ENCODE measurements around the gene CD151.

The CD151 gene

GRCh38 chr11:858053-858761 lies 25.5 kb downstream of the CD151 start:
- no peak for DNase-seq (ENCODE audit: low spot score)

GRCh38 chr11:858762-859339 lies 26.1 kb downstream of the CD151 start:
- DNase-seq (ENCODE audit: low spot score), result no peak

- DNase-seq (ENCODE audit: low spot score), result peak; percentile 93
Observed at GRCh38 chr11:859394-860131, 26.8 kb downstream of the CD151 start.

GRCh38 chr11:860234-861104 lies 27.7 kb downstream of the CD151 start:
- DNase-seq (ENCODE audit: low spot score), result no peak

GRCh38 chr11:861105-861479 lies 28.3 kb downstream of the CD151 start:
- no peak for DNase-seq (ENCODE audit: low spot score)

- DNase-seq (ENCODE audit: low spot score), result no peak
Observed at GRCh38 chr11:862081-862661, 29.4 kb downstream of the CD151 start.

- no peak for DNase-seq (ENCODE audit: low spot score)
Observed at GRCh38 chr11:862696-863022, 29.9 kb downstream of the CD151 start.

- peak; percentile 60 for DNase-seq (ENCODE audit: low spot score)
Observed at GRCh38 chr11:863023-863909, 30.5 kb downstream of the CD151 start.

GRCh38 chr11:863910-864827 lies 31.4 kb downstream of the CD151 start:
- no peak for DNase-seq (ENCODE audit: low spot score)

- no peak for DNase-seq (ENCODE audit: low spot score)
Observed at GRCh38 chr11:864898-865297, 32.1 kb downstream of the CD151 start.

- no peak for DNase-seq (ENCODE audit: low spot score)
Observed at GRCh38 chr11:865462-866430, 33.0 kb downstream of the CD151 start.

- DNase-seq (ENCODE audit: low spot score), result no peak
Observed at GRCh38 chr11:866481-866880, 33.7 kb downstream of the CD151 start.

GRCh38 chr11:867856-868358 lies 35.2 kb downstream of the CD151 start:
- DNase-seq (ENCODE audit: low spot score), result no peak

- DNase-seq (ENCODE audit: low spot score), result no peak
Observed at GRCh38 chr11:868394-868793, 35.6 kb downstream of the CD151 start.

GRCh38 chr11:868802-869201 lies 36.0 kb downstream of the CD151 start:
- DNase-seq (ENCODE audit: low spot score), result no peak

GRCh38 chr11:869399-870126 lies 36.8 kb downstream of the CD151 start:
- no peak for DNase-seq (ENCODE audit: low spot score)

GRCh38 chr11:870127-870413 lies 37.3 kb downstream of the CD151 start:
- no peak for DNase-seq (ENCODE audit: low spot score)

- no peak for DNase-seq (ENCODE audit: low spot score)
Observed at GRCh38 chr11:870418-870817, 37.7 kb downstream of the CD151 start.

Data from D341Med (cell line).